Endodermal cell (in vitro differentiated cells): ENCODE measurements around the gene SELENOP. TPM values are rescaled to one million over a fixed set of nuclear protein-coding genes. Genes with fewer than 3 reads are reported as not detected.

Experiments used
- DNase-seq: peaks from one replicate; pipeline ENCODE4 v3.0.0-alpha.2; 2017
- H3K27ac ChIP-seq: 2 replicates; pipeline ENCODE4 v1.5.1; 2013; ENCODE audit warnings: mild to moderate bottlenecking, low read depth, low read length, moderate library complexity
- H3K27me3 ChIP-seq: 2 replicates; pipeline ENCODE4 v1.6.1; 2013; ENCODE audit warnings: mild to moderate bottlenecking, low read length, moderate library complexity; ENCODE audit not compliant: insufficient read depth, control insufficient read depth, poor library complexity, severe bottlenecking
- H3K36me3 ChIP-seq: 2 replicates; pipeline ENCODE4 v1.7.0; 2013; ENCODE audit warnings: mild to moderate bottlenecking, low read length, moderate library complexity; ENCODE audit not compliant: control insufficient read depth, insufficient read depth
- H3K4me1 ChIP-seq: one replicate; pipeline ENCODE4 v1.7.0; 2013; ENCODE audit warnings: low read length; ENCODE audit not compliant: control insufficient read depth, insufficient read depth
- H3K4me3 ChIP-seq: 2 replicates; pipeline ENCODE4 v1.5.1; 2013; ENCODE audit warnings: mild to moderate bottlenecking, low read length, moderate library complexity
- H3K9ac ChIP-seq: 2 replicates; pipeline ENCODE4 v1.6.1; 2013; ENCODE audit warnings: mild to moderate bottlenecking, low read length, moderate library complexity; ENCODE audit not compliant: poor library complexity, severe bottlenecking; ENCODE audit errors: extremely low read depth
- H3K9me3 ChIP-seq: 2 replicates; pipeline ENCODE4 v1.6.1; 2013; ENCODE audit warnings: mild to moderate bottlenecking, low read length, moderate library complexity; ENCODE audit not compliant: control insufficient read depth
- H3K27ac Mint-ChIP-seq: 2 replicates; pipeline ENCODE4 v1.8.0; 2020; ENCODE audit warnings: mixed read lengths
- H3K27me3 Mint-ChIP-seq: 2 replicates; pipeline ENCODE4 v1.8.0; 2021; ENCODE audit warnings: mild to moderate bottlenecking, mixed read lengths; ENCODE audit not compliant: insufficient read depth
- H3K36me3 Mint-ChIP-seq: 2 replicates; pipeline ENCODE4 v1.8.0; 2020; ENCODE audit warnings: low read depth, mixed read lengths
- H3K4me1 Mint-ChIP-seq: 2 replicates; pipeline ENCODE4 v1.8.0; 2020; ENCODE audit warnings: mixed read lengths
- H3K4me3 Mint-ChIP-seq: 2 replicates; pipeline ENCODE4 v1.8.0; 2020; ENCODE audit warnings: mild to moderate bottlenecking, moderate library complexity, mixed read lengths
- H3K9me3 Mint-ChIP-seq: 2 replicates; pipeline ENCODE4 v1.8.0; 2020; ENCODE audit warnings: mild to moderate bottlenecking, mixed read lengths
- CTCF ChIP-seq: fragments of 200-600 bp; sonication (generic); conservative IDR thresholded peaks from 2 replicates; pipeline ENCODE4 v1.5.0; 2021; ENCODE audit warnings: antibody characterized with exemption, mild to moderate bottlenecking
- WGBS, 2 experiments: methylation state at CpG; one replicate each; pipeline versions ENCODE4 v1.1.5 to v1.1.7; 2013; ENCODE audit warnings: missing lambda C conversion rate in 2 of 2, mixed read lengths in 1 of 2; ENCODE audit not compliant: insufficient coverage in 1 of 2, insufficient read length in 1 of 2; 5-methylcytosine and 5-hydroxymethylcytosine counted together
- total RNA-seq, 2 donors: library from RNA; stranded (reverse); fragmentation: NEBNext Ultra II Directional in 1 of 2; extraction: Animal tissue kit (Norgen Biotek cat#: 25700) in 1 of 2; gene quantifications; 2 replicates in 1 of 2; 3 replicates in 1 of 2; pipeline ENCODE4 v1.2.1, GENCODE V29; 2021

SELENOP gene
- total RNA-seq, 2 donors from 2014 or later, result 79.8 to 121 TPM

GRCh38 chr5:42798284-42799240 lies 13.1 kb downstream of the SELENOP start:
- H3K4me1 ChIP-seq, result no peaks in the 10 kb centered on the region
- no peak overlapping the region for H3K9ac ChIP-seq
- no peak overlapping the region for H3K4me3 ChIP-seq
- H3K27ac ChIP-seq, result no peak overlapping the region
- no peak for TF ChIP-seq CTCF
- 91 to 100% methylated on average over 4 to 5 of the region's 6 CpGs for WGBS, 2 experiments
- Mint-ChIP-seq H3K27ac (no peak overlapping the region), H3K4me3 (no peak overlapping the region), H3K9me3 (peaks cover 7% of the 10 kb centered on the region), H3K36me3 (peaks cover 23% of the 10 kb centered on the region), H3K4me1 (no peaks in the 10 kb centered on the region), H3K27me3 (no peaks in the 10 kb centered on the region)
- DNase-seq, result no peak
- H3K36me3 ChIP-seq, result no peaks in the 10 kb centered on the region
- H3K27me3 ChIP-seq, result no peaks in the 10 kb centered on the region
- no peaks in the 10 kb centered on the region for H3K9me3 ChIP-seq

- no peaks in the 10 kb centered on the region for H3K36me3 ChIP-seq
- TF ChIP-seq CTCF, result no peak
- no peak overlapping the region for H3K4me3 ChIP-seq
- H3K4me1 ChIP-seq, result no peaks in the 10 kb centered on the region
- peaks cover 20% of the 10 kb centered on the region for H3K9me3 Mint-ChIP-seq
- H3K4me3 Mint-ChIP-seq, result no peak overlapping the region
- H3K27me3 Mint-ChIP-seq, result no peaks in the 10 kb centered on the region
- H3K27ac Mint-ChIP-seq, result no peak overlapping the region
- no peak overlapping the region for H3K27ac ChIP-seq
- peaks cover 19% of the 10 kb centered on the region for H3K9me3 ChIP-seq
- H3K36me3 Mint-ChIP-seq, result peaks cover 4% of the 10 kb centered on the region
- DNase-seq, result no peak
- no peaks in the 10 kb centered on the region for H3K4me1 Mint-ChIP-seq
- H3K9ac ChIP-seq, result no peak overlapping the region
- no peaks in the 10 kb centered on the region for H3K27me3 ChIP-seq
These were observed 20.5 kb downstream of the SELENOP start for GRCh38 chr5:42791151-42791550.

- no peak overlapping the region for H3K27ac Mint-ChIP-seq
- DNase-seq, result no peak
- no peak overlapping the region for H3K4me3 Mint-ChIP-seq
- no peaks in the 10 kb centered on the region for H3K27me3 Mint-ChIP-seq
- WGBS, 2 experiments, result 100% methylated on average over 1 of the region's 1 CpG; no CpG with 5 or more reads in 1 of the 2 experiments
- no peaks in the 10 kb centered on the region for H3K4me1 ChIP-seq
- no peak for TF ChIP-seq CTCF
- H3K36me3 ChIP-seq, result no peaks in the 10 kb centered on the region
- H3K4me3 ChIP-seq, result no peak overlapping the region
- peaks cover 33% of the 10 kb centered on the region for H3K9me3 Mint-ChIP-seq
- H3K27ac ChIP-seq, result no peak overlapping the region
- H3K36me3 Mint-ChIP-seq, result peaks cover 7% of the 10 kb centered on the region
- H3K4me1 Mint-ChIP-seq, result no peaks in the 10 kb centered on the region
- no peaks in the 10 kb centered on the region for H3K27me3 ChIP-seq
- no peak overlapping the region for H3K9ac ChIP-seq
- peaks cover 28% of the 10 kb centered on the region for H3K9me3 ChIP-seq
These were observed 23.8 kb downstream of the SELENOP start for GRCh38 chr5:42787845-42788244.
